Measurements from ENCODE around the gene RAB10.
"Not testable (repeated sequence)": the region's sequence is repeated elsewhere in the genome, so short reads cannot be mapped to it uniquely, and the experiment has no call there.

Gene RAB10

GRCh38 chr2:26016012-26016705 lies 17.7 kb upstream of the RAB10 start:
- DNase-seq (ENCODE audit: low read depth) = no peak

GRCh38 chr2:26016706-26017045 lies 17.2 kb upstream of the RAB10 start:
- DNase-seq (ENCODE audit: low read depth) = not testable (repeated sequence)

GRCh38 chr2:26017464-26018183 lies 16.3 kb upstream of the RAB10 start:
- DNase-seq (ENCODE audit: low read depth) = no peak

GRCh38 chr2:26018184-26019055 lies 15.5 kb upstream of the RAB10 start:
- DNase-seq (ENCODE audit: low read depth) = peak; percentile 18

- no peak for DNase-seq (ENCODE audit: low read depth)
Observed at GRCh38 chr2:26020231-26020640, 13.6 kb upstream of the RAB10 start.

GRCh38 chr2:26024260-26024659 lies 9.6 kb upstream of the RAB10 start:
- DNase-seq (ENCODE audit: low read depth) = no peak

- DNase-seq (ENCODE audit: low read depth) = no peak
Observed at GRCh38 chr2:26025509-26025908, 8.4 kb upstream of the RAB10 start.

GRCh38 chr2:26028083-26028482 lies 5.8 kb upstream of the RAB10 start:
- DNase-seq (ENCODE audit: low read depth) = not testable (repeated sequence)

GRCh38 chr2:26032586-26033269 lies 1.2 kb upstream of the RAB10 start:
- DNase-seq (ENCODE audit: low read depth) = not testable (repeated sequence)

GRCh38 chr2:26033270-26033817 lies 540 bp upstream of the RAB10 start:
- DNase-seq (ENCODE audit: low read depth) = no peak

GRCh38 chr2:26034637-26034992 lies 731 bp downstream of the RAB10 start:
- no peak for DNase-seq (ENCODE audit: low read depth)

GRCh38 chr2:26035090-26035743 lies 1.3 kb downstream of the RAB10 start:
- DNase-seq (ENCODE audit: low read depth) = no peak

GRCh38 chr2:26039603-26040323 lies 5.9 kb downstream of the RAB10 start:
- DNase-seq (ENCODE audit: low read depth) = no peak

GRCh38 chr2:26043109-26043508 lies 9.2 kb downstream of the RAB10 start:
- no peak for DNase-seq (ENCODE audit: low read depth)

GRCh38 chr2:26043862-26044696 lies 10.2 kb downstream of the RAB10 start:
- no peak for DNase-seq (ENCODE audit: low read depth)

GRCh38 chr2:26048791-26049190 lies 14.9 kb downstream of the RAB10 start:
- DNase-seq (ENCODE audit: low read depth) = no peak

- DNase-seq (ENCODE audit: low read depth) = no peak
Observed at GRCh38 chr2:26049641-26050040, 15.8 kb downstream of the RAB10 start.

GRCh38 chr2:26052740-26053139 lies 18.9 kb downstream of the RAB10 start:
- DNase-seq (ENCODE audit: low read depth) = no peak

GRCh38 chr2:26054598-26055348 lies 20.9 kb downstream of the RAB10 start:
- DNase-seq (ENCODE audit: low read depth) = no peak
